H7 (cell line): ENCODE measurements around the gene MYO1A. TPM values are rescaled to one million over a fixed set of nuclear protein-coding genes. Genes with fewer than 3 reads are reported as not detected.
"Not testable (repeated sequence)": the region's sequence is repeated elsewhere in the genome, so short reads cannot be mapped to it uniquely, and the experiment has no call there.

Source experiments
- DNase-seq: peaks from one replicate; pipeline ENCODE4 v3.0.0; 2012
- H3K27me3 ChIP-seq: 2 replicates; pipeline ENCODE4 v1.6.0; 2011; ENCODE audit warnings: mild to moderate bottlenecking, low read length; ENCODE audit not compliant: control insufficient read depth, insufficient read depth
- H3K36me3 ChIP-seq: replicated peaks from 2 replicates; pipeline ENCODE4 v1.5.1; 2011; ENCODE audit warnings: low read length; ENCODE audit not compliant: control insufficient read depth, insufficient read depth
- H3K4me3 ChIP-seq: 2 replicates; pipeline ENCODE4 v1.5.1; 2011; ENCODE audit warnings: low read depth, mild to moderate bottlenecking, control low read depth, low read length, moderate library complexity; ENCODE audit not compliant: insufficient read depth
- total RNA-seq: library from RNA; depleted of rRNA; stranded (reverse); fragments of >200 nt; shearing (Covaris generic); gene quantifications from 2 replicates; pipeline ENCODE4 v1.2.3, GENCODE V29; 2014

MYO1A gene
- total RNA-seq, 1 experiment from 2014 or later = 0.24 TPM

GRCh38 chr12:57027011-57027804, 22.7 kb downstream of the MYO1A start:
- no peak for DNase-seq
- H3K27me3 ChIP-seq = no peaks in the 10 kb centered on the region
- no peaks in the 10 kb centered on the region for H3K36me3 ChIP-seq
- no peak overlapping the region for H3K4me3 ChIP-seq

GRCh38 chr12:57025196-57025595, 24.7 kb downstream of the MYO1A start:
- no peak for DNase-seq
- Histone ChIP-seq H3K4me3 (no peak overlapping the region), H3K27me3 (no peaks in the 10 kb centered on the region), H3K36me3 (no peaks in the 10 kb centered on the region)

- not testable (repeated sequence) for DNase-seq, H3K4me3 ChIP-seq, H3K36me3 ChIP-seq, H3K27me3 ChIP-seq
These were observed 27.6 kb downstream of the MYO1A start for GRCh38 chr12:57022324-57022723.

GRCh38 chr12:57019983-57020719, 29.8 kb downstream of the MYO1A start:
- H3K36me3 ChIP-seq = no peaks in the 10 kb centered on the region

GRCh38 chr12:57018906-57019305, 31.0 kb downstream of the MYO1A start:
- DNase-seq = no peak
- Histone ChIP-seq H3K36me3 (no peaks in the 10 kb centered on the region), H3K4me3 (no peak overlapping the region), H3K27me3 (no peaks in the 10 kb centered on the region)

More at GRCh38 chr12:57019983-57020719, 29.8 kb downstream of the MYO1A start:
- Histone ChIP-seq H3K4me3 (no peak overlapping the region), H3K27me3 (no peaks in the 10 kb centered on the region)
- no peak for DNase-seq

GRCh38 chr12:57018353-57018752, 31.6 kb downstream of the MYO1A start:
- H3K36me3 ChIP-seq, H3K27me3 ChIP-seq, H3K4me3 ChIP-seq, DNase-seq: not testable (repeated sequence)

GRCh38 chr12:57016348-57016747, 33.6 kb downstream of the MYO1A start, which contains the start of gene TAC3:
Gene TAC3 (minus strand): TSS chr12:57016529. CDS start chr12:57015797, 732 bp downstream.
- H3K4me3 ChIP-seq = no peak within 1 kb of the TSS
- peak; percentile 77 for DNase-seq
- H3K36me3 ChIP-seq = no peaks in the 10 kb centered on the region
- no peaks in the 10 kb centered on the region for H3K27me3 ChIP-seq

- Histone ChIP-seq H3K27me3 (no peaks in the 10 kb centered on the region), H3K36me3 (no peaks in the 10 kb centered on the region), H3K4me3 (no peak overlapping the region)
- DNase-seq = no peak
These were observed 37.1 kb downstream of the MYO1A start for GRCh38 chr12:57012600-57013465.

GRCh38 chr12:57011438-57012424, 38.2 kb downstream of the MYO1A start:
- H3K4me3 ChIP-seq = no peak overlapping the region
- no peaks in the 10 kb centered on the region for H3K27me3 ChIP-seq
- H3K36me3 ChIP-seq = no peaks in the 10 kb centered on the region
- DNase-seq = no peak

- Histone ChIP-seq H3K27me3 (no peaks in the 10 kb centered on the region), H3K4me3 (no peak overlapping the region)
- no peak for DNase-seq
These were observed 39.2 kb downstream of the MYO1A start for GRCh38 chr12:57010627-57011247.

GRCh38 chr12:57009949-57010626, 39.8 kb downstream of the MYO1A start:
- DNase-seq = no peak
- no peaks in the 10 kb centered on the region for H3K27me3 ChIP-seq
- H3K36me3 ChIP-seq = no peaks in the 10 kb centered on the region
- H3K4me3 ChIP-seq = no peak overlapping the region

More at GRCh38 chr12:57010627-57011247, 39.2 kb downstream of the MYO1A start:
- no peaks in the 10 kb centered on the region for H3K36me3 ChIP-seq

- DNase-seq = peak; percentile 62
- no peak overlapping the region for H3K4me3 ChIP-seq
- peaks cover 13% of the 10 kb centered on the region for H3K36me3 ChIP-seq
- no peaks in the 10 kb centered on the region for H3K27me3 ChIP-seq
These were observed 41.8 kb downstream of the MYO1A start for GRCh38 chr12:57008178-57008577.
